AG09319 (cell line): ENCODE results near the gene CFB.

Source experiments
- DNase-seq: peaks from one replicate; pipeline ENCODE4 v3.0.0-alpha.2; 2010; ENCODE audit warnings: low read depth; ENCODE audit errors: extremely low read depth
- CTCF ChIP-seq: IDR thresholded peaks from 2 replicates; pipeline ENCODE4 v1.5.1; 2011; ENCODE audit warnings: low read depth, mild to moderate bottlenecking, inconsistent platforms, low read length, moderate library complexity

CFB gene

DNA sequence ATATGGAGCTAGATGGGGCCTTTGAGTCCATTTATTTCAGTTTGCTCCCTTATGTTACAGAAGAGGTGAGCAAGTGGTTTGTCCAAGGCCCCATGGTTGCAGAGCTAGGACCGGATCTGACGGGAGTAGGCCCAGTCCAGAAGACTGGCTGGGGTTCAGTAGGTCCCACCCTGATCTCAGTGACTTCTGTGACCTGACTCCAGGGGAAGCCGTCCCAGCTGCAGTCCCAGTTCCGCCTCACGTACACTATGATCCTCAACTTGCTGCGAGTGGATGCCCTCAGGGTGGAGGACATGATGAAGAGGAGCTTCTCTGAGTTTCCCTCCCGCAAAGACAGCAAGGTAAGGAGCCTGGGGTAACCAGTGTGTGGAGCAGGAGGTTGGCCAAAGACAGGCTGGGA lies 20.6 kb downstream of the CFB start:
- TF ChIP-seq CTCF = no peak
- DNase-seq = no peak

DNA sequence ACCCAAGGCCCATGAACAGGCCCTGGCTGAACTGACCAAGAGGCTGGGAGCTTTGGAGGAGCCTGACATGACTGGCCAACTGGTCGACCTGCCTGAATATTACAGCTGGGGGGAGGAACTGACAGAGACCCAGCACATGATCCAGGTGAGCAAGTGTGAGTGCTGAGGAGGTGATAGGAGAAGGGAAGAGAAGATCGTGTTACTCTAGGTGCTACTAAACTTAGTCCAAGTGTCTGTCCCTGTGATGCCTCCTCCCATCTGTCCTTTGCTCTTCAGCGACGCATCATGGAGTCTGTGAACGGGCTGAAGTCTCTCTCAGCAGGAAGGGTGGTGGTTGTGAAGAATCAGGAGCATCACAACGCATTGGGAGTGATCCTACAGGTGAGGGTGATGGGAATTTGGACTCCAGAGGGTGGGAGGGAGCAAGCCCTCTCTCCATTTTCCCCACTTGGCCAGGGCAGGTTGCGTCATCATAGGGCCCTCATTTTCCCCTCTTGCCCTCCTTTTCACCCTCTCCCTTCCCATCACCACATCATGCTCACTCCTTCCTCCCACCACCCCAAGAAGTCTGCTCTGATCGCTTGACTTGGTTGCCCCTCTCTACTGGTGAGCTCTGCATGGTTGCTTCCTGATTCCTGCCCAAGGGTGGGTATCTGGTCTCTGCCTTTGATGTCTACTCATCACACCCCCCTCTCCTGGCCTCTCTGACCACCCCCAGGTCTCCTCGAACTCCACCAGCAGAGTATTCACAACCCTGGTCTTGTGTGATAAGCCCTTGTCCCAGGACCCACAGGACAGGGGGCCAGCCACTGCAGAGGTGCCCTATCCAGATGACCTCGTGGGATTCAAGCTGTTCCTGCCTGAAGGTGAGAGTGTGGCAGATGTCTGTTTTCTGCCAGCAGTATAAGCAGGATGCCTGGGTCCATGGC lies 21.4 kb downstream of the CFB start:
- no peak for TF ChIP-seq CTCF
- DNase-seq = no peak

DNA sequence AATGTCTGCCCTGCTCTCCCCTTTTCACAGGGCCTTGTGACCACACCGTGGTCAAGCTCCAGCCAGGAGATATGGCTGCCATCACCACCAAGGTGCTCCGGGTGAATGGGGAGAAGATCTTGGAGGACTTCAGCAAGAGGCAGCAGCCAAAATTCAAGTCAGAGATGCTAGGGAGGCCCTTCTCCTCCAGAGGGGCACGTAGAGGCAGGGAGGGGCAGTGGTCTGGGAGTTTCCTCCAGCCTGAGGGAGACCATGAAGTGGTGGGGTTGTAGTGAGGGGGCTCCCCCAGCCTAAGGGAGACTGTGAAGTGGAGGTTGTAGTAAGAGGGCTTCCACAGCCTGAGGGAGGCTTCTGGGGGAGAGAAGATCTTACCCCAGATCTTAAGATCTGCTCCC lies 22.0 kb downstream of the CFB start:
- DNase-seq = no peak
- TF ChIP-seq CTCF = no peak

- no peak for DNase-seq
- TF ChIP-seq CTCF = no peak
Measured at GRCh38 chr6:31968326-31968725, 22.4 kb downstream of the CFB start.

GRCh38 chr6:31968791-31969711 lies 23.2 kb downstream of the CFB start:
- no peak for DNase-seq

DNA sequence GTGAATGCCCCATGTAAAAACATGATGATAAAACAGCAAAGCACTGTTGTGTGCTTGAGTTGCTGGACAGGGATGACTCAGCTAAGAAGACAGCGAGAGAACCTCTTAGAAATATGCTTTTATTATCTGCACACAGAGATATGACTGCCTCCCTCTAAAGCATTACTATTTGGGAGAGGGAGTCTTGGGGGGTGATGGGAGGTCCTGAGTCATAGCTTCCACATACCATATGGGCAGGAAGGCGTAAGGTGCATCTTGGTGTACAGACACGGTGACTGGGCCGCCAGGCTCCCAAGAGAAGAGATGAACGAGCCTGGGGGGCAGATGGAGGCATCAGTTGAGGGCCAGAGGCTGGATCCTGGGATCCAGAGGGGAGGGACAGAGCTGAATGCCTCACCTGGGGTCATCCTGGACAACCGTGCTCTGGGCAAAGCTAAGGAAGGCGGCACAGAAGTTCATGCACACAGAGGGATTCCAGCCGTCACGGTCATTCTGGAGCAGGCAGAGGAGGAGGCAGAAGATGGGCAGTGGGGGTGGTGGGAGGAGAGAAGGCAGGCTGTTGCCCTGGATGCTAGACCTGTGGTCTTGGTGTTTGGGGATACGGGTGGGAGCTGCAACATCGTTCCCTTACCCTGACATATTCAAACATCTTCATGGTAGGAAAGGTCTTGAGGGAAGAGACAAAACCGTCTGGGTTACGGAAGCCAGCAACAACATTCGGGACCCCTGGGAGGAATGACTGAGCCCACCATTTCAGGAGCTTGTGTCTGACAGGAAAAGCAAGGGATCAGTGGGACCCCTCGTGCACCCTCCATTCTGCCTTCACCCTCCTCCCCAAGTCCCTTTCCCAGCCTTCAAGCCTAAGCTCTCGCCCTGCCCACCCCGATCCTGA lies 24.1 kb downstream of the CFB start:
- no peak for DNase-seq
- no peak for TF ChIP-seq CTCF

More at GRCh38 chr6:31968791-31969711, 23.2 kb downstream of the CFB start:
- TF ChIP-seq CTCF = no peak
